SK-N-SH treated with all-trans-retinoic acid at 6 μM for 48 hours (cell line): ENCODE measurements around the gene GID4.

Experiments used
- ATAC-seq: fragments of 200-7000 bp; cut with Tn5 transposase; 3 replicates; pipeline ENCODE4 v1.9.1; 2020; ENCODE audit warnings: mild to moderate bottlenecking, moderate library complexity
- ARNTL ChIP-seq: fragments of 450-650 bp; formaldehyde crosslinking; IDR thresholded peaks from 2 replicates; pipeline ENCODE4 v1.5.0; 2020; ENCODE audit warnings: low read depth, mild to moderate bottlenecking, moderate library complexity, borderline replicate concordance
- BACH2 ChIP-seq: fragments of 250-450 bp; sonication (Bioruptor Pico); IDR thresholded peaks from 2 replicates; pipeline ENCODE4 v1.9.0; 2021; ENCODE audit warnings: mild to moderate bottlenecking, borderline replicate concordance
- CSDC2 ChIP-seq: fragments of 250-450 bp; sonication (Bioruptor Pico); IDR thresholded peaks from 2 replicates; pipeline ENCODE4 v1.5.0; 2020; ENCODE audit warnings: mild to moderate bottlenecking, moderate library complexity
- ESRRG ChIP-seq: fragments of 250-450 bp; sonication (Bioruptor Pico); IDR thresholded peaks from 2 replicates; pipeline ENCODE4 v1.6.1; 2021; ENCODE audit warnings: mild to moderate bottlenecking
- GLIS3 ChIP-seq: fragments of 250-450 bp; sonication (Bioruptor Pico); IDR thresholded peaks from 2 replicates; pipeline ENCODE4 v1.5.0; 2020; ENCODE audit warnings: mild to moderate bottlenecking, moderate library complexity
- ISL1 ChIP-seq: fragments of 250-450 bp; sonication (Bioruptor Pico); IDR thresholded peaks from 2 replicates; pipeline ENCODE4 v2.1.2; 2022; ENCODE audit warnings: mild to moderate bottlenecking, moderate library complexity
- OSR1 ChIP-seq: fragments of 250-450 bp; sonication (Bioruptor Pico); IDR thresholded peaks from 2 replicates; pipeline ENCODE4 v1.8.0; 2022; ENCODE audit warnings: moderate library complexity, mild to moderate bottlenecking, inconsistent platforms
- PPARA ChIP-seq: fragments of 250-450 bp; sonication (Bioruptor Pico); IDR thresholded peaks from 2 replicates; pipeline ENCODE4 v1.5.0; 2020; ENCODE audit warnings: mild to moderate bottlenecking, borderline replicate concordance
- RARB ChIP-seq: fragments of 250-450 bp; sonication (Bioruptor Pico); IDR thresholded peaks from 2 replicates; pipeline ENCODE4 v1.8.0; 2021; ENCODE audit warnings: mild to moderate bottlenecking, moderate library complexity
- SNAI2 ChIP-seq: fragments of 250-450 bp; sonication (Bioruptor Pico); IDR thresholded peaks from 2 replicates; pipeline ENCODE4 v1.5.0; 2020; ENCODE audit warnings: mild to moderate bottlenecking, moderate library complexity
- TCF4 ChIP-seq: fragments of 250-450 bp; sonication (Bioruptor Pico); IDR thresholded peaks from 2 replicates; pipeline ENCODE4 v1.8.0; 2021; ENCODE audit warnings: mild to moderate bottlenecking, moderate library complexity, borderline replicate concordance
- ZC3H10 ChIP-seq: fragments of 250-450 bp; sonication (Bioruptor Pico); IDR thresholded peaks from 2 replicates; pipeline ENCODE4 v1.5.1; 2021; ENCODE audit warnings: mild to moderate bottlenecking, moderate library complexity
- ZFP3 ChIP-seq: fragments of 250-450 bp; sonication (Bioruptor Pico); IDR thresholded peaks from 2 replicates; pipeline ENCODE4 v1.5.0; 2020; ENCODE audit warnings: mild to moderate bottlenecking, moderate library complexity
- ZNF565 ChIP-seq: fragments of 450-650 bp; formaldehyde crosslinking; conservative IDR thresholded peaks from 2 replicates; pipeline ENCODE4 v1.5.0; 2020; ENCODE audit warnings: low read depth, mild to moderate bottlenecking, moderate library complexity
- ZNF70 ChIP-seq: fragments of 450-650 bp; formaldehyde crosslinking; IDR thresholded peaks from 2 replicates; pipeline ENCODE4 v1.5.0; 2020; ENCODE audit warnings: mild to moderate bottlenecking, moderate library complexity
- ZNF8 ChIP-seq: fragments of 450-650 bp; formaldehyde crosslinking; IDR thresholded peaks from 2 replicates; pipeline ENCODE4 v1.5.0; 2020; ENCODE audit warnings: mild to moderate bottlenecking, moderate library complexity
- TF ChIP-seq, protein P1 (sequence below): fragments of 250-450 bp; sonication (Bioruptor Pico); IDR thresholded peaks from 2 replicates; pipeline ENCODE4 v1.5.1; 2020; ENCODE audit warnings: low read depth, mild to moderate bottlenecking, moderate library complexity
- TF ChIP-seq, protein P2 (sequence below): fragments of 250-450 bp; sonication (Bioruptor Pico); IDR thresholded peaks from 2 replicates; pipeline ENCODE4 v1.8.0; 2021; ENCODE audit warnings: low read depth, mild to moderate bottlenecking, moderate library complexity, borderline replicate concordance
- TF ChIP-seq, protein P3 (sequence below): fragments of 250-450 bp; sonication (Bioruptor Pico); IDR thresholded peaks from 2 replicates; pipeline ENCODE4 v1.5.1; 2021; ENCODE audit warnings: mild to moderate bottlenecking, moderate library complexity
- TF ChIP-seq, protein P4 (sequence below): fragments of 250-450 bp; sonication (Bioruptor Pico); IDR thresholded peaks from 2 replicates; pipeline ENCODE4 v1.5.0; 2020; ENCODE audit warnings: mild to moderate bottlenecking, moderate library complexity

The GID4 gene

DNA sequence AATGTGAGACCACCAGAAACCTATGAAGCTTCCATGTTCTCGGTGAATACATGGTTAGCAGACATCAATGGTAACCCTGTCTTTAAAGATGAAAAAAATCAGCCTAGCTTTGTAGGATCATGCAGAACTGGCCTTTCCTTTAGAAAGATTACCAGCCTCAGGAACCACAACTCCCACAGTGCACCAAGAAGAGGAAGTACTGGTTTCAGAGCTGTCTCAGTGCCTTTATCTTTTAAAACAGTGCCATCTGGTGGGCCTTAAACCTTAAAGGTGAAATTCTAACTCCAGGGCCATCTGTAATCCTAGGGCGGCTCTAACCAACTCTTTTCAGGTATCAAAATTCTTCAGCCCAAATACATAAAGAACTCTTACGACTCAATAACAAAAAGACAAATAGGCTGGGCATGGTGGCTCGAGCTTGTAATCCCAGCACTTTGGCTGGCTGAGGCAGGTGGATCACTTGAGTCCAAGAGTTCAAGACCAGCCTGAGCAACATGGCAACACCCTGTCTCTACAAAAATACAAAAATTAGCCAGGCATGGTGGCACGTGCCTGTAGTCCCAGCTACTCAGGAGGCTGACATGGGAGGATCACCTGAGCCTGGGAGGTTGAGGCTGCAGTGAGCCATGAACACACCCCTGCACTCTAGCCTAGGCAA is 5.6 kb upstream of the GID4 start:
- peak; percentile 96 for ATAC-seq
- no peak for TF ChIP-seq ZNF565 (CRISPR knock-in tag)
- TF ChIP-seq OSR1 (CRISPR knock-in tag) = no peak
- TF ChIP-seq, protein P1, sequence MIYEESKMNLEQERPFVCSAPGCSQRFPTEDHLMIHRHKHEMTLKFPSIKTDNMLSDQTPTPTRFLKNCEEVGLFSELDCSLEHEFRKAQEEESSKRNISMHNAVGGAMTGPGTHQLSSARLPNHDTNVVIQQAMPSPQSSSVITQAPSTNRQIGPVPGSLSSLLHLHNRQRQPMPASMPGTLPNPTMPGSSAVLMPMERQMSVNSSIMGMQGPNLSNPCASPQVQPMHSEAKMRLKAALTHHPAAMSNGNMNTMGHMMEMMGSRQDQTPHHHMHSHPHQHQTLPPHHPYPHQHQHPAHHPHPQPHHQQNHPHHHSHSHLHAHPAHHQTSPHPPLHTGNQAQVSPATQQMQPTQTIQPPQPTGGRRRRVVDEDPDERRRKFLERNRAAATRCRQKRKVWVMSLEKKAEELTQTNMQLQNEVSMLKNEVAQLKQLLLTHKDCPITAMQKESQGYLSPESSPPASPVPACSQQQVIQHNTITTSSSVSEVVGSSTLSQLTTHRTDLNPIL = no peak
- TF ChIP-seq CSDC2 (CRISPR knock-in tag) = no peak
- TF ChIP-seq SNAI2 (CRISPR knock-in tag) = no peak
- TF ChIP-seq TCF4 (CRISPR knock-in tag) = no peak
- TF ChIP-seq ZFP3 (CRISPR knock-in tag) = no peak
- no peak for TF ChIP-seq ARNTL
- no peak for TF ChIP-seq BACH2 (CRISPR knock-in tag)
- TF ChIP-seq ESRRG (CRISPR knock-in tag) = no peak
- no peak for TF ChIP-seq ISL1 (CRISPR knock-in tag)
- TF ChIP-seq ZC3H10 (CRISPR knock-in tag) = no peak
- TF ChIP-seq, protein P2, sequence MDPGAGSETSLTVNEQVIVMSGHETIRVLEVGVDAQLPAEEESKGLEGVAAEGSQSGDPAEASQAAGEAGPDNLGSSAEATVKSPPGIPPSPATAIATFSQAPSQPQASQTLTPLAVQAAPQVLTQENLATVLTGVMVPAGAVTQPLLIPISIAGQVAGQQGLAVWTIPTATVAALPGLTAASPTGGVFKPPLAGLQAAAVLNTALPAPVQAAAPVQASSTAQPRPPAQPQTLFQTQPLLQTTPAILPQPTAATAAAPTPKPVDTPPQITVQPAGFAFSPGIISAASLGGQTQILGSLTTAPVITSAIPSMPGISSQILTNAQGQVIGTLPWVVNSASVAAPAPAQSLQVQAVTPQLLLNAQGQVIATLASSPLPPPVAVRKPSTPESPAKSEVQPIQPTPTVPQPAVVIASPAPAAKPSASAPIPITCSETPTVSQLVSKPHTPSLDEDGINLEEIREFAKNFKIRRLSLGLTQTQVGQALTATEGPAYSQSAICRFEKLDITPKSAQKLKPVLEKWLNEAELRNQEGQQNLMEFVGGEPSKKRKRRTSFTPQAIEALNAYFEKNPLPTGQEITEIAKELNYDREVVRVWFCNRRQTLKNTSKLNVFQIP (CRISPR knock-in tag) = no peak
- TF ChIP-seq, protein P3, sequence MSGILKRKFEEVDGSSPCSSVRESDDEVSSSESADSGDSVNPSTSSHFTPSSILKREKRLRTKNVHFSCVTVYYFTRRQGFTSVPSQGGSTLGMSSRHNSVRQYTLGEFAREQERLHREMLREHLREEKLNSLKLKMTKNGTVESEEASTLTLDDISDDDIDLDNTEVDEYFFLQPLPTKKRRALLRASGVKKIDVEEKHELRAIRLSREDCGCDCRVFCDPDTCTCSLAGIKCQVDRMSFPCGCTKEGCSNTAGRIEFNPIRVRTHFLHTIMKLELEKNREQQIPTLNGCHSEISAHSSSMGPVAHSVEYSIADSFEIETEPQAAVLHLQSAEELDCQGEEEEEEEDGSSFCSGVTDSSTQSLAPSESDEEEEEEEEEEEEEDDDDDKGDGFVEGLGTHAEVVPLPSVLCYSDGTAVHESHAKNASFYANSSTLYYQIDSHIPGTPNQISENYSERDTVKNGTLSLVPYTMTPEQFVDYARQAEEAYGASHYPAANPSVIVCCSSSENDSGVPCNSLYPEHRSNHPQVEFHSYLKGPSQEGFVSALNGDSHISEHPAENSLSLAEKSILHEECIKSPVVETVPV (CRISPR knock-in tag) = no peak
- no peak for TF ChIP-seq ZNF8
- no peak for TF ChIP-seq GLIS3 (CRISPR knock-in tag)
- no peak for TF ChIP-seq ZNF70 (CRISPR knock-in tag)
- TF ChIP-seq, all 23 proteins: peak for 0

DNA sequence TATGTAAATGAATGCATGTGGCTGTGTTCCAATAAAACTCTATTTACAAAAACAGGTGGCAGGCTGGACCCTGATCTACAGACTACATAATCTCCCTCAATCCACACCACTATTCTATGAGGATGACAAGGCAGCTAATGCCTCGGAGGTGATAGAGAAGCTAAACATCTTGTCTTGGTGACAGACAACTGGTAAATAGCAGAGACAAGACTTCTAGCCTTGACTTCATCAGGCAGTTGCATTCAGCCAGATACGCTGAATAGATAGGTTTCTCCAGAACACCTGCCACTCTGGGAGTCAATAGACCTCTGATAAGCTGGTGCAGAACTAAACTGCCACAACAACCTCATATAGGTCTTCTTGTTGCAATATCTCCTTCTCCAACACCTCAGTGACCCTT is 3.5 kb upstream of the GID4 start:
- TF ChIP-seq ZNF8 = no peak
- TF ChIP-seq, protein P2 (CRISPR knock-in tag) = no peak
- TF ChIP-seq, protein P4, sequence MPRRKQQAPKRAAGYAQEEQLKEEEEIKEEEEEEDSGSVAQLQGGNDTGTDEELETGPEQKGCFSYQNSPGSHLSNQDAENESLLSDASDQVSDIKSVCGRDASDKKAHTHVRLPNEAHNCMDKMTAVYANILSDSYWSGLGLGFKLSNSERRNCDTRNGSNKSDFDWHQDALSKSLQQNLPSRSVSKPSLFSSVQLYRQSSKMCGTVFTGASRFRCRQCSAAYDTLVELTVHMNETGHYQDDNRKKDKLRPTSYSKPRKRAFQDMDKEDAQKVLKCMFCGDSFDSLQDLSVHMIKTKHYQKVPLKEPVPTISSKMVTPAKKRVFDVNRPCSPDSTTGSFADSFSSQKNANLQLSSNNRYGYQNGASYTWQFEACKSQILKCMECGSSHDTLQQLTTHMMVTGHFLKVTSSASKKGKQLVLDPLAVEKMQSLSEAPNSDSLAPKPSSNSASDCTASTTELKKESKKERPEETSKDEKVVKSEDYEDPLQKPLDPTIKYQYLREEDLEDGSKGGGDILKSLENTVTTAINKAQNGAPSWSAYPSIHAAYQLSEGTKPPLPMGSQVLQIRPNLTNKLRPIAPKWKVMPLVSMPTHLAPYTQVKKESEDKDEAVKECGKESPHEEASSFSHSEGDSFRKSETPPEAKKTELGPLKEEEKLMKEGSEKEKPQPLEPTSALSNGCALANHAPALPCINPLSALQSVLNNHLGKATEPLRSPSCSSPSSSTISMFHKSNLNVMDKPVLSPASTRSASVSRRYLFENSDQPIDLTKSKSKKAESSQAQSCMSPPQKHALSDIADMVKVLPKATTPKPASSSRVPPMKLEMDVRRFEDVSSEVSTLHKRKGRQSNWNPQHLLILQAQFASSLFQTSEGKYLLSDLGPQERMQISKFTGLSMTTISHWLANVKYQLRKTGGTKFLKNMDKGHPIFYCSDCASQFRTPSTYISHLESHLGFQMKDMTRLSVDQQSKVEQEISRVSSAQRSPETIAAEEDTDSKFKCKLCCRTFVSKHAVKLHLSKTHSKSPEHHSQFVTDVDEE (CRISPR knock-in tag) = no peak
- ATAC-seq = no peak

DNA sequence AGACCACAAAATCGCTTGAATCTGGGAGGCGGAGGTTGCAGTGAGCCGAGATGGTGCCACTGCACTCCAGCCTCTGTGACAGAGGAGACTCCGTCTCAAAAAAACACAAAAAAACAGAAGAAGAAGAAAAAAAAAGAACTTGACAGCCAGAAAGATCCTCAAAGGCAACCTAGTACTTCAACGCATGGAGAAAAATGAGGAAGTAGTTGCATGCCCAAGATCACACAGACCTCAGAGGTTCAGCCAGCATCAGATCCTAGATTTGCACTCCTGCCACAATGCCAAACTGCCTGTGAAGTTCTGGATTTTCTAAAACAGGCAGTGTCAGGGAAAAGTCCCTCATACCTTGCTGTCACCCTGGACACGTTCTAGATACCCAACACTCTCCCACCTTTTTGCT is 1.7 kb upstream of the GID4 start:
- ATAC-seq = no peak
- TF ChIP-seq SNAI2 (CRISPR knock-in tag) = no peak
- no peak for TF ChIP-seq ZC3H10 (CRISPR knock-in tag)
- TF ChIP-seq TCF4 (CRISPR knock-in tag) = no peak
- no peak for TF ChIP-seq ARNTL
- no peak for TF ChIP-seq GLIS3 (CRISPR knock-in tag)
- no peak for TF ChIP-seq PPARA
- no peak for TF ChIP-seq RARB (CRISPR knock-in tag)
